Uterus (tissue), 4 donors: ENCODE measurements around the gene CEACAM18. TPM values are rescaled to one million over a fixed set of nuclear protein-coding genes. Genes with fewer than 3 reads are reported as not detected.

ENCODE experiments used
- DNase-seq, 2 donors: peaks; one replicate each; pipeline ENCODE4 v3.0.0-alpha.2; 2019 to 2020
- H3K27ac ChIP-seq, 2 donors: fragments of 200-600 bp; sonication (generic); 1 replicate in 1 of 2; 2 replicates in 1 of 2; pipeline ENCODE4 v1.5.1; 2016 to 2018
- H3K27me3 ChIP-seq, 2 donors: fragments of 200-600 bp; sonication (generic); one replicate each; pipeline ENCODE4 v1.5.1; 2018 to 2019; ENCODE audit warnings: control low read depth in 1 of 2
- H3K36me3 ChIP-seq, 2 donors: fragments of 200-600 bp; sonication (generic); one replicate each; pipeline ENCODE4 v1.5.1; 2019; ENCODE audit warnings: control low read depth in 1 of 2
- H3K4me1 ChIP-seq, 2 donors: fragments of 200-600 bp; sonication (generic); one replicate each; pipeline ENCODE4 v1.5.1; 2018 to 2019; ENCODE audit warnings: control low read depth in 1 of 2
- H3K4me3 ChIP-seq, 2 donors: fragments of 200-600 bp; sonication (generic); 1 replicate in 1 of 2; 2 replicates in 1 of 2; pipeline ENCODE4 v1.5.1; 2018 to 2019; ENCODE audit warnings: mild to moderate bottlenecking in 1 of 2
- H3K9me3 ChIP-seq, 2 donors: fragments of 200-600 bp; sonication (generic); one replicate each; pipeline ENCODE4 v1.5.1; 2019; ENCODE audit warnings: control low read depth in 1 of 2
- POLR2A ChIP-seq, 2 donors: fragments of 450-650 bp; IDR thresholded peaks; one replicate each; pipeline ENCODE4 v1.6.1; 2016; ENCODE audit warnings: antibody characterized with exemption in 2 of 2, mild to moderate bottlenecking in 1 of 2, moderate library complexity in 1 of 2
- intact Hi-C: fragments of 100-400 bp; cut with DNase I; formaldehyde crosslinking; loops from one replicate; pipeline ENCODE4 v1.15.1; 2023; ENCODE audit warnings: low total_unique reads
- total RNA-seq, 4 donors: library from RNA; depleted of rRNA in 3 of 4; stranded (reverse); fragments of >200 nt in 3 of 4; gene quantifications; one replicate each; pipeline versions ENCODE4 v1.1.0 to v1.2.4, GENCODE V29; 2014 to 2023
- TF ChIP-seq, protein P1 (sequence below), 4 experiments: fragments of 200-600 bp in 2 of 4; fragments of 450-650 bp in 2 of 4; sonication (generic) in 2 of 4; IDR thresholded peaks; one replicate each; pipeline ENCODE4 v1.5.1; 2016 to 2019; ENCODE audit warnings: antibody characterized with exemption in 4 of 4, mild to moderate bottlenecking in 2 of 4, moderate library complexity in 1 of 4
- donor health status: DM: yes; HTN: yes; CAD: no.

The CEACAM18 gene
- total RNA-seq, 4 donors from 2014 or later, result not detected

DNA sequence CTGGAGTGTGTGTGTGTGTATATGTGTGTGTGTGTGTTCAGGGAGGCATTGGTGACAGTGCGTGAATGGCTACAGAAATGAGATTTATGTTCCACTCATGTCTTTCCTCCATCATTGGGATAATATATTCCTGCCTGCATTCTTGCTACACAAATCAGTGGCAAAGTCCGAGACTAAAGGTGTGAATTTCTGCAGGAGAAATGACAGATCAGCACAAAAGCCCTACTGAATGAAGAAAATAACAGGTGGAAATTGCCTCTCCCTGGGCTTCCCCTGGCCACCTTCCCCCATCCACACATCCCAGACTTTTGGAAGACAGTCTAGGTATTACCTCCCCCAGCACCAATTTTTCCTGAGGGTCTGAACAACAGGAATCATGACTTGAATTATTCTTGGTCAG, 43.0 kb downstream of the CEACAM18 start:
- intact Hi-C loops, result no loop called here
- DNase-seq, result no peak
- TF ChIP-seq, protein P1, sequence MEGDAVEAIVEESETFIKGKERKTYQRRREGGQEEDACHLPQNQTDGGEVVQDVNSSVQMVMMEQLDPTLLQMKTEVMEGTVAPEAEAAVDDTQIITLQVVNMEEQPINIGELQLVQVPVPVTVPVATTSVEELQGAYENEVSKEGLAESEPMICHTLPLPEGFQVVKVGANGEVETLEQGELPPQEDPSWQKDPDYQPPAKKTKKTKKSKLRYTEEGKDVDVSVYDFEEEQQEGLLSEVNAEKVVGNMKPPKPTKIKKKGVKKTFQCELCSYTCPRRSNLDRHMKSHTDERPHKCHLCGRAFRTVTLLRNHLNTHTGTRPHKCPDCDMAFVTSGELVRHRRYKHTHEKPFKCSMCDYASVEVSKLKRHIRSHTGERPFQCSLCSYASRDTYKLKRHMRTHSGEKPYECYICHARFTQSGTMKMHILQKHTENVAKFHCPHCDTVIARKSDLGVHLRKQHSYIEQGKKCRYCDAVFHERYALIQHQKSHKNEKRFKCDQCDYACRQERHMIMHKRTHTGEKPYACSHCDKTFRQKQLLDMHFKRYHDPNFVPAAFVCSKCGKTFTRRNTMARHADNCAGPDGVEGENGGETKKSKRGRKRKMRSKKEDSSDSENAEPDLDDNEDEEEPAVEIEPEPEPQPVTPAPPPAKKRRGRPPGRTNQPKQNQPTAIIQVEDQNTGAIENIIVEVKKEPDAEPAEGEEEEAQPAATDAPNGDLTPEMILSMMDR (IDR thresholded peaks at IDR 0.05), result no peak
- TF ChIP-seq POLR2A (IDR thresholded peaks at IDR 0.05), result no peak
- Histone ChIP-seq H3K27ac (no peak overlapping the region), H3K36me3 (no peaks in the 10 kb centered on the region), H3K4me1 (no peaks in the 10 kb centered on the region), H3K9me3 (no peaks in the 10 kb centered on the region), H3K4me3 (no peak overlapping the region), H3K27me3 (peaks cover 0 to 4% of the 10 kb centered on the region in 2 donors)

GRCh38 chr19:51521781-51522180, 43.4 kb downstream of the CEACAM18 start:
- intact Hi-C loops, result no loop called here
- no peak for DNase-seq
- H3K27ac ChIP-seq, result no peak overlapping the region
- peaks cover 0 to 4% of the 10 kb centered on the region in 2 donors for H3K27me3 ChIP-seq
- H3K36me3 ChIP-seq, result no peaks in the 10 kb centered on the region
- H3K9me3 ChIP-seq, result no peaks in the 10 kb centered on the region
- TF ChIP-seq POLR2A (IDR thresholded peaks at IDR 0.05), result no peak
- TF ChIP-seq, protein P1 (IDR thresholded peaks at IDR 0.05), result no peak
- no peaks in the 10 kb centered on the region for H3K4me1 ChIP-seq
- H3K4me3 ChIP-seq, result no peak overlapping the region

GRCh38 chr19:51524666-51525264, 46.4 kb downstream of the CEACAM18 start:
- no peak for DNase-seq
- no peak overlapping the region for H3K27ac ChIP-seq
- H3K4me1 ChIP-seq, result no peaks in the 10 kb centered on the region
- peaks cover 0 to 4% of the 10 kb centered on the region in 2 donors for H3K27me3 ChIP-seq
- TF ChIP-seq POLR2A (IDR thresholded peaks at IDR 0.05), result no peak
- TF ChIP-seq, protein P1 (IDR thresholded peaks at IDR 0.05), result no peak
- H3K4me3 ChIP-seq, result no peak overlapping the region
- intact Hi-C loops, result no loop called here
- no peaks in the 10 kb centered on the region for H3K9me3 ChIP-seq
- no peaks in the 10 kb centered on the region for H3K36me3 ChIP-seq

- H3K27me3 ChIP-seq, result peaks cover 0 to 4% of the 10 kb centered on the region in 2 donors
- no peak overlapping the region for H3K27ac ChIP-seq
- no peaks in the 10 kb centered on the region for H3K4me1 ChIP-seq
- H3K4me3 ChIP-seq, result no peak overlapping the region
- intact Hi-C loops, result no loop called here
- H3K9me3 ChIP-seq, result no peaks in the 10 kb centered on the region
- no peak for DNase-seq
- no peaks in the 10 kb centered on the region for H3K36me3 ChIP-seq
- TF ChIP-seq, protein P1 (IDR thresholded peaks at IDR 0.05), result no peak
- no peak for TF ChIP-seq POLR2A (IDR thresholded peaks at IDR 0.05)
These were observed 47.3 kb downstream of the CEACAM18 start for GRCh38 chr19:51525651-51526050.

DNA sequence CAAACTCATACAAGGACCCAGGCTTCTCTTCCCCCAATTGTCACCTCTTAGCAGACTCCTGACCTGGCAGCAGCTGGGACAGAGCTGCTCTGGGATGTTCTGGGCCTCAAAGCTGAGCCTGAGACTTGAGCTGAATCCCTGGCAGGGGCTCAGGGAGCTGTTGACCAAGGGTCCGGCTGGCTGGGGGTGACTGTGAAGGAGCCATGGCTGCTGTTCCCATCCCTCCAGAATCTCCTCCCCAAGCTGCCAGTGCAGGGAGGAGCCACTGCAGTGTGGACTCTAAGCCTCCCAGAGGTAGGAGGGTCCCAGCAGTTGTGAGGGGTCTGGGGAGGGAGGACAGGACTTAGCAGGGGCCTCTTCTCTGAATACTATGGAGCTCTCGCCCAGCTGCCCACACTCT, 51.0 kb downstream of the CEACAM18 start:
- TF ChIP-seq, protein P1 (IDR thresholded peaks at IDR 0.05), result no peak
- TF ChIP-seq POLR2A (IDR thresholded peaks at IDR 0.05), result no peak
- no peak overlapping the region for H3K4me3 ChIP-seq
- no peaks in the 10 kb centered on the region for H3K27me3 ChIP-seq
- H3K9me3 ChIP-seq, result no peaks in the 10 kb centered on the region
- no peak for DNase-seq
- intact Hi-C loops, result no loop called here
- H3K36me3 ChIP-seq, result no peaks in the 10 kb centered on the region
- H3K27ac ChIP-seq, result no peak overlapping the region
- H3K4me1 ChIP-seq, result no peaks in the 10 kb centered on the region
